HepG2 (cell line): ENCODE data around the gene IL32. TPM values are rescaled to one million over a fixed set of nuclear protein-coding genes. Genes with fewer than 3 reads are reported as not detected.

Source experiments
- ARNT ChIP-seq: fragments of 450-650 bp; IDR thresholded peaks from 2 replicates; pipeline ENCODE4 v1.6.1; 2017
- BATF2 ChIP-seq: sonication (generic); formaldehyde crosslinking; IDR thresholded peaks from 2 replicates; pipeline ENCODE4 v1.8.0; 2022; ENCODE audit warnings: mild to moderate bottlenecking, missing genetic modification reagents, moderate library complexity
- HIVEP1 ChIP-seq: sonication (generic); formaldehyde crosslinking; IDR thresholded peaks from 2 replicates; pipeline ENCODE4 v1.4.0; 2020; ENCODE audit warnings: mild to moderate bottlenecking, missing genetic modification reagents
- HOXA9 ChIP-seq: sonication (generic); formaldehyde crosslinking; IDR thresholded peaks from 2 replicates; pipeline ENCODE4 v1.8.1; 2022; ENCODE audit warnings: missing genetic modification reagents, mild to moderate bottlenecking, moderate library complexity, borderline replicate concordance
- KMT2A ChIP-seq: sonication (generic); formaldehyde crosslinking; IDR thresholded peaks from 2 replicates; pipeline ENCODE4 v1.4.0; 2020; ENCODE audit warnings: missing genetic modification reagents
- NCOA5 ChIP-seq: sonication (generic); formaldehyde crosslinking; IDR thresholded peaks from 2 replicates; pipeline ENCODE4 v1.4.0; 2020; ENCODE audit warnings: missing genetic modification reagents
- SMARCE1 ChIP-seq: fragments of 450-650 bp; IDR thresholded peaks from 2 replicates; pipeline ENCODE4 v1.6.1; 2017; ENCODE audit warnings: borderline replicate concordance
- THAP8 ChIP-seq: sonication (generic); formaldehyde crosslinking; IDR thresholded peaks from 2 replicates; pipeline ENCODE4 v1.5.1; 2020; ENCODE audit warnings: missing genetic modification reagents, mild to moderate bottlenecking, borderline replicate concordance
- ZNF121 ChIP-seq: sonication (generic); formaldehyde crosslinking; IDR thresholded peaks from 2 replicates; pipeline ENCODE4 v1.5.0; 2020; ENCODE audit warnings: mild to moderate bottlenecking, missing genetic modification reagents
- ZNF3 ChIP-seq: IDR thresholded peaks from 2 replicates; pipeline ENCODE4 v1.7.0; 2017; ENCODE audit warnings: inconsistent platforms
- ZNF33B ChIP-seq: sonication (generic); formaldehyde crosslinking; IDR thresholded peaks from 2 replicates; pipeline ENCODE4 v1.5.1; 2020; ENCODE audit warnings: mild to moderate bottlenecking, missing genetic modification reagents
- ZNF430 ChIP-seq: sonication (generic); formaldehyde crosslinking; IDR thresholded peaks from 2 replicates; pipeline ENCODE4 v1.9.0; 2021; ENCODE audit warnings: mild to moderate bottlenecking, missing genetic modification reagents
- ZNF567 ChIP-seq: sonication (generic); formaldehyde crosslinking; IDR thresholded peaks from 2 replicates; pipeline ENCODE4 v1.8.1; 2023; ENCODE audit warnings: mild to moderate bottlenecking, missing genetic modification reagents, borderline replicate concordance
- ZNF598 ChIP-seq: sonication (generic); formaldehyde crosslinking; IDR thresholded peaks from 2 replicates; pipeline ENCODE4 v1.5.1; 2020; ENCODE audit warnings: mild to moderate bottlenecking, missing genetic modification reagents, borderline replicate concordance
- ZZZ3 ChIP-seq: sonication (generic); formaldehyde crosslinking; IDR thresholded peaks from 2 replicates; pipeline ENCODE4 v1.4.0; 2020; ENCODE audit warnings: missing genetic modification reagents, mild to moderate bottlenecking, borderline replicate concordance
- polyA plus RNA-seq, 8 experiments: library from polyadenylated mRNA; depleted of rRNA in 3 of 8; stranded (reverse) in 7 of 8; unstranded in 1 of 8; fragments of >200 nt; fragmentation: Illumina TruSeq in 4 of 8; extraction: Trizol in 4 of 8; gene quantifications; 2 replicates each; pipeline versions ENCODE4 v1.2.1 to v1.2.3, GENCODE V29; 2011 to 2016; ENCODE audit warnings: low read depth in 4 of 8, missing spikeins in 1 of 8, mixed read lengths in 1 of 8; ENCODE audit not compliant: insufficient read depth in 1 of 8
- total RNA-seq, 5 experiments: library from RNA; depleted of rRNA; stranded (reverse); fragments of >200 nt; fragmentation: Illumina TruSeq; extraction: Trizol; gene quantifications; 2 replicates each; pipeline ENCODE4 v1.2.3, GENCODE V29; 2016; ENCODE audit warnings: low read depth in 1 of 5
- TF ChIP-seq, protein P1 (sequence below): sonication (generic); formaldehyde crosslinking; IDR thresholded peaks from 2 replicates; pipeline ENCODE4 v1.5.0; 2020; ENCODE audit warnings: mild to moderate bottlenecking, missing genetic modification reagents, borderline replicate concordance
- TF ChIP-seq, protein P2 (sequence below): sonication (generic); formaldehyde crosslinking; IDR thresholded peaks from 2 replicates; pipeline ENCODE4 v1.8.0; 2022; ENCODE audit warnings: mild to moderate bottlenecking, missing genetic modification reagents, borderline replicate concordance
- TF ChIP-seq, protein P3 (sequence below): sonication (generic); formaldehyde crosslinking; IDR thresholded peaks from 2 replicates; pipeline ENCODE4 v1.4.0; 2020; ENCODE audit warnings: mild to moderate bottlenecking, missing genetic modification reagents

IL32 gene
- total and polyA plus RNA-seq, 2 of the 13 experiments (the other 11 are each of a cell fraction or from before 2014, with no cell fraction given) = 115 to 165 TPM

- TF ChIP-seq ZNF598 (CRISPR knock-in tag) (peak; percentile 98; the same call in 1 of the 2 replicates), ZZZ3 (CRISPR knock-in tag) (0 out of 2 replicates have a peak, but pooled peaks have one; percentile 53), BATF2 (CRISPR knock-in tag) (no peak), ZNF33B (CRISPR knock-in tag) (peak; percentile 79; the same call in 1 of the 2 replicates), KMT2A (CRISPR knock-in tag) (no peak; the same call in 1 of the 2 replicates), ARNT (no peak), ZNF567 (CRISPR knock-in tag) (peak; percentile 91; the same call in 1 of the 2 replicates), HOXA9 (CRISPR knock-in tag) (no peak), THAP8 (no peak), ZNF3 (CRISPR knock-in tag) (no peak), NCOA5 (CRISPR knock-in tag) (no peak), ZNF430 (CRISPR knock-in tag) (no peak; the same call in 1 of the 2 replicates), ZNF121 (0 out of 2 replicates have a peak, but pooled peaks have one; percentile 39), HIVEP1 (CRISPR knock-in tag) (0 out of 2 replicates have a peak, but pooled peaks have one; percentile 71), SMARCE1 (no peak)
- TF ChIP-seq, protein P1, sequence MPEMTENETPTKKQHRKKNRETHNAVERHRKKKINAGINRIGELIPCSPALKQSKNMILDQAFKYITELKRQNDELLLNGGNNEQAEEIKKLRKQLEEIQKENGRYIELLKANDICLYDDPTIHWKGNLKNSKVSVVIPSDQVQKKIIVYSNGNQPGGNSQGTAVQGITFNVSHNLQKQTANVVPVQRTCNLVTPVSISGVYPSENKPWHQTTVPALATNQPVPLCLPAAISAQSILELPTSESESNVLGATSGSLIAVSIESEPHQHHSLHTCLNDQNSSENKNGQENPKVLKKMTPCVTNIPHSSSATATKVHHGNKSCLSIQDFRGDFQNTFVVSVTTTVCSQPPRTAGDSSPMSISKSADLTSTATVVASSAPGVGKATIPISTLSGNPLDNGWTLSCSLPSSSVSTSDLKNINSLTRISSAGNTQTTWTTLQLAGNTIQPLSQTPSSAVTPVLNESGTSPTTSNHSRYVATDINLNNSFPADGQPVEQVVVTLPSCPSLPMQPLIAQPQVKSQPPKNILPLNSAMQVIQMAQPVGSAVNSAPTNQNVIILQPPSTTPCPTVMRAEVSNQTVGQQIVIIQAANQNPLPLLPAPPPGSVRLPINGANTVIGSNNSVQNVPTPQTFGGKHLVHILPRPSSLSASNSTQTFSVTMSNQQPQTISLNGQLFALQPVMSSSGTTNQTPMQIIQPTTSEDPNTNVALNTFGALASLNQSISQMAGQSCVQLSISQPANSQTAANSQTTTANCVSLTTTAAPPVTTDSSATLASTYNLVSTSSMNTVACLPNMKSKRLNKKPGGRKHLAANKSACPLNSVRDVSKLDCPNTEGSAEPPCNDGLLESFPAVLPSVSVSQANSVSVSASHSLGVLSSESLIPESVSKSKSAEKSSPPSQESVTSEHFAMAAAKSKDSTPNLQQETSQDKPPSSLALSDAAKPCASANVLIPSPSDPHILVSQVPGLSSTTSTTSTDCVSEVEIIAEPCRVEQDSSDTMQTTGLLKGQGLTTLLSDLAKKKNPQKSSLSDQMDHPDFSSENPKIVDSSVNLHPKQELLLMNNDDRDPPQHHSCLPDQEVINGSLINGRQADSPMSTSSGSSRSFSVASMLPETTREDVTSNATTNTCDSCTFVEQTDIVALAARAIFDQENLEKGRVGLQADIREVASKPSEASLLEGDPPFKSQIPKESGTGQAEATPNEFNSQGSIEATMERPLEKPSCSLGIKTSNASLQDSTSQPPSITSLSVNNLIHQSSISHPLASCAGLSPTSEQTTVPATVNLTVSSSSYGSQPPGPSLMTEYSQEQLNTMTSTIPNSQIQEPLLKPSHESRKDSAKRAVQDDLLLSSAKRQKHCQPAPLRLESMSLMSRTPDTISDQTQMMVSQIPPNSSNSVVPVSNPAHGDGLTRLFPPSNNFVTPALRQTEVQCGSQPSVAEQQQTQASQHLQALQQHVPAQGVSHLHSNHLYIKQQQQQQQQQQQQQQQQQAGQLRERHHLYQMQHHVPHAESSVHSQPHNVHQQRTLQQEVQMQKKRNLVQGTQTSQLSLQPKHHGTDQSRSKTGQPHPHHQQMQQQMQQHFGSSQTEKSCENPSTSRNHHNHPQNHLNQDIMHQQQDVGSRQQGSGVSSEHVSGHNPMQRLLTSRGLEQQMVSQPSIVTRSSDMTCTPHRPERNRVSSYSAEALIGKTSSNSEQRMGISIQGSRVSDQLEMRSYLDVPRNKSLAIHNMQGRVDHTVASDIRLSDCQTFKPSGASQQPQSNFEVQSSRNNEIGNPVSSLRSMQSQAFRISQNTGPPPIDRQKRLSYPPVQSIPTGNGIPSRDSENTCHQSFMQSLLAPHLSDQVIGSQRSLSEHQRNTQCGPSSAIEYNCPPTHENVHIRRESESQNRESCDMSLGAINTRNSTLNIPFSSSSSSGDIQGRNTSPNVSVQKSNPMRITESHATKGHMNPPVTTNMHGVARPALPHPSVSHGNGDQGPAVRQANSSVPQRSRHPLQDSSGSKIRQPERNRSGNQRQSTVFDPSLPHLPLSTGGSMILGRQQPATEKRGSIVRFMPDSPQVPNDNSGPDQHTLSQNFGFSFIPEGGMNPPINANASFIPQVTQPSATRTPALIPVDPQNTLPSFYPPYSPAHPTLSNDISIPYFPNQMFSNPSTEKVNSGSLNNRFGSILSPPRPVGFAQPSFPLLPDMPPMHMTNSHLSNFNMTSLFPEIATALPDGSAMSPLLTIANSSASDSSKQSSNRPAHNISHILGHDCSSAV (CRISPR knock-in tag) = no peak
- TF ChIP-seq, protein P2, sequence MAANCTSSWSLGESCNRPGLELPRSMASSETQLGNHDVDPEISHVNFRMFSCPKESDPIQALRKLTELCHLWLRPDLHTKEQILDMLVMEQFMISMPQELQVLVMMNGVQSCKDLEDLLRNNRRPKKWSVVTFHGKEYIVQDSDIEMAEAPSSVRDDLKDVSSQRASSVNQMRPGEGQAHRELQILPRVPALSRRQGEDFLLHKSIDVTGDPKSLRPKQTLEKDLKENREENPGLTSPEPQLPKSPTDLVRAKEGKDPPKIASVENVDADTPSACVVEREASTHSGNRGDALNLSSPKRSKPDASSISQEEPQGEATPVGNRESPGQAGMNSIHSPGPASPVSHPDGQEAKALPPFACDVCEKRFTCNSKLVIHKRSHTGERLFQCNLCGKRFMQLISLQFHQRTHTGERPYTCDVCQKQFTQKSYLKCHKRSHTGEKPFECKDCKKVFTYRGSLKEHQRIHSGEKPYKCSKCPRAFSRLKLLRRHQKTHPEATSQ (CRISPR knock-in tag) = peak; percentile 87; the same call in 1 of the 2 replicates
- TF ChIP-seq, protein P3, sequence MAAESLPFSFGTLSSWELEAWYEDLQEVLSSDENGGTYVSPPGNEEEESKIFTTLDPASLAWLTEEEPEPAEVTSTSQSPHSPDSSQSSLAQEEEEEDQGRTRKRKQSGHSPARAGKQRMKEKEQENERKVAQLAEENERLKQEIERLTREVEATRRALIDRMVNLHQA (CRISPR knock-in tag) = no peak
Measured at GRCh38 chr16:3023669-3024478, 41.6 kb upstream of the IL32 start, which contains the start of the genes HCFC1R1 and THOC6 (continued).
